Hepatocyte (in vitro differentiated cells): ENCODE measurements around the gene NTNG1.

ENCODE experiments used
- EZH2 ChIP-seq: fragments of 200-600 bp; sonication (generic); IDR thresholded peaks from 2 replicates; pipeline ENCODE4 v1.6.1; 2016; ENCODE audit warnings: antibody characterized with exemption, mild to moderate bottlenecking, borderline replicate concordance
- EZH2phosphoT487 ChIP-seq: fragments of 200-600 bp; sonication (generic); IDR thresholded peaks from one replicate; pipeline ENCODE4 v1.6.1; 2018; ENCODE audit warnings: antibody characterized with exemption, mild to moderate bottlenecking, low read depth, moderate library complexity; ENCODE audit not compliant: unreplicated experiment, severe bottlenecking
- TF ChIP-seq, protein P1 (sequence below): fragments of 200-600 bp; sonication (generic); IDR thresholded peaks from 2 replicates; pipeline ENCODE4 v1.5.1; 2016; ENCODE audit warnings: antibody characterized with exemption, mild to moderate bottlenecking; ENCODE audit not compliant: poor library complexity

GRCh38 chr1:107230121-107230520 lies 89.3 kb downstream of the NTNG1 start:
- TF ChIP-seq, protein P1, sequence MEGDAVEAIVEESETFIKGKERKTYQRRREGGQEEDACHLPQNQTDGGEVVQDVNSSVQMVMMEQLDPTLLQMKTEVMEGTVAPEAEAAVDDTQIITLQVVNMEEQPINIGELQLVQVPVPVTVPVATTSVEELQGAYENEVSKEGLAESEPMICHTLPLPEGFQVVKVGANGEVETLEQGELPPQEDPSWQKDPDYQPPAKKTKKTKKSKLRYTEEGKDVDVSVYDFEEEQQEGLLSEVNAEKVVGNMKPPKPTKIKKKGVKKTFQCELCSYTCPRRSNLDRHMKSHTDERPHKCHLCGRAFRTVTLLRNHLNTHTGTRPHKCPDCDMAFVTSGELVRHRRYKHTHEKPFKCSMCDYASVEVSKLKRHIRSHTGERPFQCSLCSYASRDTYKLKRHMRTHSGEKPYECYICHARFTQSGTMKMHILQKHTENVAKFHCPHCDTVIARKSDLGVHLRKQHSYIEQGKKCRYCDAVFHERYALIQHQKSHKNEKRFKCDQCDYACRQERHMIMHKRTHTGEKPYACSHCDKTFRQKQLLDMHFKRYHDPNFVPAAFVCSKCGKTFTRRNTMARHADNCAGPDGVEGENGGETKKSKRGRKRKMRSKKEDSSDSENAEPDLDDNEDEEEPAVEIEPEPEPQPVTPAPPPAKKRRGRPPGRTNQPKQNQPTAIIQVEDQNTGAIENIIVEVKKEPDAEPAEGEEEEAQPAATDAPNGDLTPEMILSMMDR, result no peak
- TF ChIP-seq EZH2 (no peak), EZH2phosphoT487 (no peak)
